Measurements from ENCODE around the gene CHAMP1. TPM values are rescaled to one million over a fixed set of nuclear protein-coding genes. Genes with fewer than 3 reads are reported as not detected.

The CHAMP1 gene
- total and polyA plus RNA-seq, 2 experiments from 2014 or later, result 26.9 to 33.5 TPM

- no peaks in the 10 kb centered on the region for H4K20me1 ChIP-seq (ENCODE audit: insufficient read depth)
- TF ChIP-seq EZH2 (IDR thresholded peaks at IDR 0.05; ENCODE audit: insufficient read depth, poor library complexity, severe bottlenecking), result no peak
- no peak for TF ChIP-seq EZH2phosphoT487 (IDR thresholded peaks at IDR 0.05; ENCODE audit: insufficient read depth, low read depth)
- no peak overlapping the region for H3K27ac ChIP-seq
- WGBS, 2 experiments (ENCODE audit: low coverage in 1 of 2, low lambda C conversion rate in 2 of 2, missing lambda C conversion rate in 2 of 2), result 71 to 82% methylated on average over 3 of the region's 3 CpGs
- H3F3A ChIP-seq (ENCODE audit: insufficient read depth), result peaks cover 31% of the 10 kb centered on the region
- H3K4me3 ChIP-seq, result peak overlapping the region; percentile 15; the same call in 1 of the 2 replicates
- no peak overlapping the region for H2AFZ ChIP-seq
- peaks cover 24% of the 10 kb centered on the region; the same call in 1 of the 2 replicates for H3K36me3 ChIP-seq (ENCODE audit: low read depth)
- DNase-seq, result no peak
- peak overlapping the region; percentile 86 for H3K4me2 ChIP-seq (ENCODE audit: unreplicated experiment)
- in situ Hi-C loops (cut with MboI), result no loop called here
- no peaks in the 10 kb centered on the region for H3K9me3 ChIP-seq (ENCODE audit: low read depth)
- H3K79me2 ChIP-seq (ENCODE audit: insufficient read depth), result peaks cover 64% of the 10 kb centered on the region
- peak overlapping the region; percentile 88 for H3K9ac ChIP-seq
- H3K27me3 ChIP-seq (replicated peaks; ENCODE audit: insufficient read depth), result no peaks in the 10 kb centered on the region
- H3K4me1 ChIP-seq (ENCODE audit: insufficient read depth), result peaks cover 38% of the 10 kb centered on the region
- no peaks in the 10 kb centered on the region for H3K9me2 ChIP-seq (ENCODE audit: insufficient read depth)
Observed at GRCh38 chr13:114283576-114283975, 30.7 kb upstream of the CHAMP1 start.

- no peak overlapping the region for H3K4me2 ChIP-seq (ENCODE audit: unreplicated experiment)
- DNase-seq, result no peak
- H3K9ac ChIP-seq, result no peak overlapping the region
- no peaks in the 10 kb centered on the region for H4K20me1 ChIP-seq (ENCODE audit: insufficient read depth)
- peaks cover 75% of the 10 kb centered on the region for H3K79me2 ChIP-seq (ENCODE audit: insufficient read depth)
- H3K27me3 ChIP-seq (replicated peaks; ENCODE audit: insufficient read depth), result no peaks in the 10 kb centered on the region
- no peak for TF ChIP-seq EZH2 (IDR thresholded peaks at IDR 0.05; ENCODE audit: insufficient read depth, poor library complexity, severe bottlenecking)
- no peak for TF ChIP-seq EZH2phosphoT487 (IDR thresholded peaks at IDR 0.05; ENCODE audit: insufficient read depth, low read depth)
- 0 out of 2 replicates have a peak overlapping the region, but pooled peaks have one; percentile 12 for H3K27ac ChIP-seq
- H3K9me3 ChIP-seq (ENCODE audit: low read depth), result no peaks in the 10 kb centered on the region
- H3K9me2 ChIP-seq (ENCODE audit: insufficient read depth), result no peaks in the 10 kb centered on the region
- peaks cover 26% of the 10 kb centered on the region; the same call in 1 of the 2 replicates for H3K36me3 ChIP-seq (ENCODE audit: low read depth)
- in situ Hi-C loops (cut with MboI), result no loop called here
- 87 to 93% methylated on average over 8 of the region's 8 CpGs for WGBS, 2 experiments (ENCODE audit: low coverage in 1 of 2, low lambda C conversion rate in 2 of 2, missing lambda C conversion rate in 2 of 2)
- H3F3A ChIP-seq (ENCODE audit: insufficient read depth), result peaks cover 20% of the 10 kb centered on the region
- no peak overlapping the region for H2AFZ ChIP-seq
- H3K4me1 ChIP-seq (ENCODE audit: insufficient read depth), result peaks cover 37% of the 10 kb centered on the region
- H3K4me3 ChIP-seq, result no peak overlapping the region
Observed at GRCh38 chr13:114284680-114285079, 29.6 kb upstream of the CHAMP1 start.

GRCh38 chr13:114285166-114285808, 29.0 kb upstream of the CHAMP1 start:
- Histone ChIP-seq H3K4me1 (ENCODE audit: insufficient read depth) (peaks cover 30% of the 10 kb centered on the region), H2AFZ (no peak overlapping the region), H3K9me3 (ENCODE audit: low read depth) (no peaks in the 10 kb centered on the region), H3F3A (ENCODE audit: insufficient read depth) (peaks cover 14% of the 10 kb centered on the region), H3K9ac (no peak overlapping the region), H3K4me2 (ENCODE audit: unreplicated experiment) (no peak overlapping the region), H3K79me2 (ENCODE audit: insufficient read depth) (peaks cover 81% of the 10 kb centered on the region), H3K36me3 (ENCODE audit: low read depth) (peaks cover 26% of the 10 kb centered on the region; the same call in 1 of the 2 replicates), H3K27me3 (replicated peaks; ENCODE audit: insufficient read depth) (no peaks in the 10 kb centered on the region), H3K27ac (peak overlapping the region; percentile 18), H4K20me1 (ENCODE audit: insufficient read depth) (no peaks in the 10 kb centered on the region), H3K4me3 (no peak overlapping the region), H3K9me2 (ENCODE audit: insufficient read depth) (no peaks in the 10 kb centered on the region)
- in situ Hi-C loops (cut with MboI), result no loop called here
- 29 to 31% methylated on average over 4 of the region's 4 CpGs for whole genome bisulfite sequencing, 2 experiments (ENCODE audit: low coverage in 1 of 2, low lambda C conversion rate in 2 of 2, missing lambda C conversion rate in 2 of 2)
- peak; percentile 64 for DNase-seq
- TF ChIP-seq EZH2 (IDR thresholded peaks at IDR 0.05; ENCODE audit: insufficient read depth, poor library complexity, severe bottlenecking), result no peak
- no peak for TF ChIP-seq EZH2phosphoT487 (IDR thresholded peaks at IDR 0.05; ENCODE audit: insufficient read depth, low read depth)

- Histone ChIP-seq H3K4me1 (ENCODE audit: insufficient read depth) (peaks cover 23% of the 10 kb centered on the region), H3K4me2 (ENCODE audit: unreplicated experiment) (no peak overlapping the region), H3K79me2 (ENCODE audit: insufficient read depth) (peaks cover 89% of the 10 kb centered on the region), H3F3A (ENCODE audit: insufficient read depth) (peaks cover 17% of the 10 kb centered on the region), H2AFZ (no peak overlapping the region), H3K4me3 (no peak overlapping the region), H3K9ac (no peak overlapping the region), H3K27ac (no peak overlapping the region), H3K27me3 (replicated peaks; ENCODE audit: insufficient read depth) (no peaks in the 10 kb centered on the region), H4K20me1 (ENCODE audit: insufficient read depth) (no peaks in the 10 kb centered on the region), H3K36me3 (ENCODE audit: low read depth) (peaks cover 34% of the 10 kb centered on the region), H3K9me3 (ENCODE audit: low read depth) (no peaks in the 10 kb centered on the region), H3K9me2 (ENCODE audit: insufficient read depth) (no peaks in the 10 kb centered on the region)
- WGBS, 2 experiments (ENCODE audit: low coverage in 1 of 2, low lambda C conversion rate in 2 of 2, missing lambda C conversion rate in 2 of 2), result 82 to 87% methylated on average over 8 of the region's 8 CpGs
- in situ Hi-C loops (cut with MboI), result no loop called here
- peak; percentile 48 for DNase-seq
- no peak for TF ChIP-seq EZH2 (IDR thresholded peaks at IDR 0.05; ENCODE audit: insufficient read depth, poor library complexity, severe bottlenecking)
- TF ChIP-seq EZH2phosphoT487 (IDR thresholded peaks at IDR 0.05; ENCODE audit: insufficient read depth, low read depth), result no peak
Observed at GRCh38 chr13:114286808-114287207, 27.5 kb upstream of the CHAMP1 start.
